NCI-H1048 (cell line): Measurements from ENCODE around the gene PANX1.

Experiments used
- DNase-seq: peaks from one replicate; lab custom pipeline; 2025; lab: John Stamatoyannopoulos, UW

PANX1 gene

GRCh38 chr11:94129512-94130297, 1.1 kb downstream of the PANX1 start:
- no peak for DNase-seq

- DNase-seq: no peak
Measured at GRCh38 chr11:94130298-94131046, 1.8 kb downstream of the PANX1 start.

DNA sequence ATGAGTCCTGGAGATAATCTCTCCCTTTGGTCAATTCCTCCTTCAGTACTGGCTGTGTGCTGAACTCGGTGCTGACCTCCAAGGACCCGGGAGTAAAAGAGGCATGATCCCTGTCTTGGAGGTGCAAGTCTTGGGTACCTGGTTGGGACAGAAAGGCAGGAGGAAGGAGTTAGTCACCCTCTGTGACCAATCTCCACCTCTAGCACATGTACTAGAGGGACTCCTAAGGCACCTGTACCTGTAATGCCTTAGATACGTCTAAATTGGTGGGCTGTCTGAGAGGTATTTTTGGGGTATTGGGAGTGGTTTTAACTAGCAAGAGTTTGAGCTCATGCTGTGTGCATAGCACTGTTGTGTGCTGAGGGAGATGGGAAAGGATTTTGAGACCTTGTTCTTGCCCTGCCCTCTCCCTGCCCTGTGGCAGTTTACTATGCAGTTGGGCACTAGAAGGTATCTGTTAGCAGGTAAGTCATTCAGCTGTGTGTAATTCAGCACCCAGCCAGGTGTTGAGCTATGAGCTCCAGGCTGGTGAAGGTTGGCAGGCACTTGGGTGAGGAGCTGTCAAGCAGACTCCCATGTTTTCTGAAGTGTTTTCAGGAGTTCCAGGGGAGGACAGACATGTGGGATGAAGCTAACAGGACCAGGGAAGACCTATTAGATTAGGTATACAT, 2.5 kb downstream of the PANX1 start:
- no peak for DNase-seq

GRCh38 chr11:94131718-94132115, 3.1 kb downstream of the PANX1 start:
- no peak for DNase-seq

GRCh38 chr11:94132152-94132558, 3.5 kb downstream of the PANX1 start:
- DNase-seq: no peak

GRCh38 chr11:94132823-94133408, 4.3 kb downstream of the PANX1 start:
- no peak for DNase-seq

- no peak for DNase-seq
Measured at GRCh38 chr11:94133752-94134151, 5.1 kb downstream of the PANX1 start.

- DNase-seq: no peak
Measured at GRCh38 chr11:94134651-94135512, 6.2 kb downstream of the PANX1 start.

DNA sequence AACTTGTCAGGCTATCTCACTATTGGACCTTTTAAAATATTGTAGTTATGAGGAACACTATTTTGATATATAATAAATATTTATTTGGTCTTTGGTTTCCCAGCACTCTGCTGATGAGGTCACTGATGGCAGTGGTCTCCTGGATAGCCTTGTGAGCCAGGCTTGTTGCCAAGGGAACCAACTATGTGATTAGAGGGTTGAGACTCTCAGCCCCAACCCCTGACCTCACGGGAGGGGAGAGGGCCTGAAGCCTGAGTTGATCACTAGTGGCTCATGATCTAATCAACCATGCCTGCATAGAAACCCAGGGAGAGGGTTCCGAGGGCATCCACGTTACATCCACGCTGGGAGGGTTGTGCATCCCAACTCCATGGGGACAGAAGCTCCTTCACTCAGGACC, 10.8 kb downstream of the PANX1 start:
- no peak for DNase-seq

DNA sequence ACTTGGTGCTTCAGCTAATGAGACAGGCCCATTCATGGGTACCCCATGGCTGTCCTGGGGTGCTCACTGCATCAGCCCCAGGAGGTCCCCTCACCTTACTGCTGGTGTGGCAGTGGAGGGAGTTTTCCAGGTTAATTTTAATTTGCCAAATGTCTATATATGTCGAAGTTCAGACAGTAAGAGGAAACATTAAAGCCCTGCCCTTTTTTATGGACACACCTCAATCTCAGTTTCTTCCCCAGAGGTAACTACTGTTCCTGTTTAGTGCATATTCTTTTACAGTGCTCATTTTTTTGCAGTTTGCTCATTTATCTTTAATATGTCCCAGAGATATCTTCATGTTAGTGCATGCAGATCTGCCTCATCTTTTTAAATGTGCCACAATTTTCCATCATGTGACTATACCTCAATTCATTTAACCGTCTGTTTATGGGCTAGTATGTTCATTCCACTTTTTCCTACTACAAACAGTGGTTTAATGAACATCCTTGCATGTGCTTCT, 11.6 kb downstream of the PANX1 start:
- no peak for DNase-seq

GRCh38 chr11:94141511-94142307, 13.1 kb downstream of the PANX1 start:
- no peak for DNase-seq

- no peak for DNase-seq
Measured at GRCh38 chr11:94142308-94143281, 14.0 kb downstream of the PANX1 start.

DNA sequence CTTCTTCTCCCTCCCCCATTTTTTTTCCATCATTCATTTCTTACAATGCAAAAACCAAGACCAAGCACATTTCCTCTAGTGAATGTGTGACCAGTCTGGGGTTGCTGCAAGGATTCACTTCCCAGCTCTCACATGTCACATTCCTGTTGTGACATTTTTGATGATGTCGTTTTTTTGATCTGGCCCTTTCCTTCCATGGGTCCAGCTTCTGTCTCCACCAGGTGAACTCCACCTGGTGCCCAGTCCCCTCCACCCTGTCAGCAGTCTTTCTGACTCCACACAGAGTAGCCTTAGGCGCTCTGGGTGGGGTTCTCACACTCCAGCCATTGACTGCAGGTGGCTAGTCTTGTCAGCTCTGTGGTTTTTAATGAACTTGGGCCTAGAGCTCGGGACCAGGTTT, 15.6 kb downstream of the PANX1 start:
- DNase-seq: no peak

- no peak for DNase-seq
Measured at GRCh38 chr11:94144664-94145063, 16.0 kb downstream of the PANX1 start.

DNA sequence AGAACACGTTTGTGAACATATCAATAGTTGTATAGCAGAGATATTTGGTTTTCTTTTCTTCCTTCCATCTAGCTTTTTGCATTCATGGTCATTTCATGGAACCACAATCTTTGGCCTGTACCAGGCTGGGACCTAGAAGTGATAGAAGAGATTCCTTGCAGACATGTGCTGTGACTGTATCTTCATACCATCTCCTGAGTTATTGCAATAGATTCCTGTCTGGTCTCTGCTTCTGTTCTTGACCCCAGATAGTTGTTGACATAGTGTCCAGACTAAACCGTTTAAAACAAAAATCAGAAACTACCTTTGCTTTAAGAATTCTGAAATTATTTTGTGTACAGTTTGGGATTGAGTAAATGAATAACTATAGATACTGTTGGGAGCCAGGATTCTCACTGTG, 16.8 kb downstream of the PANX1 start:
- no peak for DNase-seq

- DNase-seq: no peak
Measured at GRCh38 chr11:94145916-94146315, 17.3 kb downstream of the PANX1 start.

DNA sequence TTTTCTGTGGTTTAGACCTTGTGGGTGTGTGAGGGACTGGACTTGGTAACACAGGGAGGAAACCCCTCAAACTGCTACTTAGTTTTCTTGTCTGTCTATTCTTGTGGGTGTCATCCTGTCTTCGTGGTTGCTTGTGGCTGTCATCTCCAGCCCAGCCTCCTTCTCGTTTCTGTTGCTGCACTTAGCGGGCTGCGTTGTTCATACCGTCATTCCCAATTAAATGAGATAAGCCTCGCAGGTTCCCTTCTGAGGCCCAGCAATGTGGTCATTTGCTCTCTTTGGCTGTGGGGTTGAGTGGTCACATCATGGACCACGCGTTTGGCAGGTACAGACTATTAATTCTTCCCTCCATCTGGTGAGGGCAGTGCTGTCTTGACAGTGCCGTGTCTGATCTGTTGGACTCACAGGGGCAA, 18.8 kb downstream of the PANX1 start:
- DNase-seq: no peak

- no peak for DNase-seq
Measured at GRCh38 chr11:94148189-94148588, 19.5 kb downstream of the PANX1 start.

DNA sequence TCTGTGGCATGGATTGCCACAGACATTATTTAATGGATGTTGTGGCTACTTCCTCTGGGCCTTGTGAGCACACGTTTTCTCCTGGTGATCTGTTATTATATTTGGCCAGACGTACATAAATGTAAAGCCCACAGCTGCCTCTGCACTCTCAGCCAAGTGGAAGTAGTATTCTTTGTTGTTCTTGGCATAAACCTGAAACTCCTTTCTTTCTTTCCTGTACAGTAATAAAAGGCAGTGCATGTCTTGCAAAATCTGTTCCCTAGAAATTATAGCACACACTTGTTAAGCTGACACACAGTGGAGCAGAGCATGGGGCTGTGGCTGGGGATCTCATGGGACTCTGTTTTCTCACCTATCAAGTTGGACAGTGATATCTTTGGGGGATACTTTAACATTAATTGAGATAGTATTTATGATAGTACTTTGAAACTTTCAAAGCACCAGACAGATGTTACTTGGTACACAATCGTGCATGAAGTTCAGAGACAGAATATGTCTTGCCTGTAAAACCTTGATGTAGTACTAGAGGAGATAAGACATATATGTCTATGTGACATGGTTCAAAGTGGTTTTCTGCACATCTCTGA, 20.9 kb downstream of the PANX1 start:
- no peak for DNase-seq
